Measurements from ENCODE around the gene CNNM1.

CNNM1 gene

DNA sequence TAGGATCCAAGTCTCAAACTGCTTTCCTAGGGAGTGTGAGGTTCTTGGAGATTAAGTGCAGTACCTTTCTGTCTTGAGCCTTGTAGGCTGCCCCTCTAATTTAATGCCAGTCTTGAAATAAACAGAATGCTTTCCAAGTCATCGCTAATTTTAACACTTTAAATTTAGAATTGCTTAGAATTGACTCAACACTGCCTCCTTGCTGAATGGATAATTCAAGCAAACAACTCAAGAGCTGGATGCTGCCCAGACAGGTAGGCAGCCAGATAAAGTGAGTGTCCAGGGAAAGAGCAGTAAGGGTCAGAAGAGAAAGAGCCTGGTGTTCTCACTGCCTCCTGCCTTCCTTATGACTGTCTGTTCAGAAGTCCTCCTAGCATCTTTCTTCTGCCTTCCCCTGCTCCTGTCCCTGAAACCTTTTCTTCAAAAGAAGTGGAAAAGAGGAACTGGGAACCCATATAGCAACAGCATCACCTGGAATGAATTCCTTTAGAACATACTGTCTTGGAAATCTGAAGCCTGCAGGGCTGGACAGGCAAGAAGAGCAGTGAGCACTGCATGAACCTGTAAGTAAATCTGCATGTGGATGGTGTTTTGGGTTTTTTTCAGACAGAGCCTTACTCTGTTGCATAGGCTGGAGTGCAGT lies 104.3 kb downstream of the CNNM1 start:
- no peak overlapping the region for H3K27ac ChIP-seq
- peaks cover 7% of the 10 kb centered on the region; the same call in 1 of the 2 replicates for H4K20me1 ChIP-seq
- H3K36me3 ChIP-seq = peaks cover 8% of the 10 kb centered on the region; the same call in 1 of the 2 replicates
- no peaks in the 10 kb centered on the region for H3K9me3 ChIP-seq
- no peak for TF ChIP-seq Cebpa-rat (IDR thresholded peaks at IDR 0.05)
- H3K4me2 ChIP-seq = no peak overlapping the region
- H3K4me1 ChIP-seq = peaks cover 30% of the 10 kb centered on the region
- H3K9ac ChIP-seq = no peak overlapping the region
- no peak overlapping the region for H3K4me3 ChIP-seq
- no peaks in the 10 kb centered on the region for H3K27me3 ChIP-seq

DNA sequence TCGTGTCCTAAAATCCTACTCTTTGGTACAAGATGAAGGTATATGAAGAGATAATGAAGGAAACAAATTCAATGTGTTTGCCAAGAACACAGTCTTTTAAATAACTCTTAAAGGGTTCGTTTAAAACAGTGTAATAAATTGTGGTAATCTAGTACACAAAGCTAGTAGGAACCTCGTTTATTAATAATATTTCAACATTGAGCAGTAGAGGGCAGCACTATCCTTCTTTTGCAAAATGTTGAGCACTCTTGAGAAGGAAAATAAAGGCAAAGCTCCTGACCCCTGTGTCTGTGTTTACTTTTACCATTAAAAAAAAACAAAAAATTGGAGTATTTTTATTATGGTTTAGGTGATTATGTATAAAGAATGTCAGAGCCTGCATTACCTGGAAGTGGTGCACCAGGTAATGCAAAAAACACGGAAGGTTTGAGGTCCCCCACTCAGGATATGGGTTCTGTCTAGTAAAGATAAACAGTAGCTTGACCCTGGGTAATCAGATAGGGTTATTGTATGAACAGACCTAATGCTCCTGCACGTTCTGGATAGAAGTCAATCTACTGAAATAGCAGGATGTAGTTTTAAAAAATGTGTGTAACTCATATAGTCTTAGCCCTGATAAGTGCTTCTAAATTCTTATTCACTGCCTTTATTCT lies 107.0 kb downstream of the CNNM1 start:
- H3K4me3 ChIP-seq = no peak overlapping the region
- no peak overlapping the region for H3K4me2 ChIP-seq
- H3K27me3 ChIP-seq = no peaks in the 10 kb centered on the region

DNA sequence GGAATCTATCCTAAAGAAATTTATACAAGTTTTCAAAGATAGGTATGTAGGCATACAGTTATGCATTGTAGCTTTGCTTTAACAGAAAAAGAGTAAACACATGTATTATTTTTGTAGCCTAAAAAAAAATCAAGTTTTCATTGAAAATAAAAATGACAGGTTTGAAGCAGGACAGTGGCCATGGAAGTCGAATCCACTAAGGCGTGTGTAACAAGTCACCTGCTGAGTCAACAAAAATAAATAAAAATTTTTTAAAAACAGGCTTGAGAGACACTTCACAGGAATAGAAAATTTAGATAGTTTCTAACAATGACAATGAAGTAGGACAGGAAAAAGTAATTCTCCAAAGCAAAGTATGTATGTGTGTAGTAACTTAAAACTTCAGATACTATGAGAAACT lies 109.7 kb downstream of the CNNM1 start:
- Histone ChIP-seq H3K9me3 (no peaks in the 10 kb centered on the region), H3K27me3 (no peaks in the 10 kb centered on the region), H3K36me3 (peaks cover 3% of the 10 kb centered on the region; the same call in 1 of the 2 replicates), H3K4me3 (no peak overlapping the region), H3K4me2 (no peak overlapping the region), H3K27ac (no peak overlapping the region), H3K9ac (no peak overlapping the region), H4K20me1 (peaks cover 3% of the 10 kb centered on the region; the same call in 1 of the 2 replicates), H3K4me1 (no peaks in the 10 kb centered on the region)
- no peak for TF ChIP-seq Cebpa-rat (IDR thresholded peaks at IDR 0.05)

More for the DNA sequence above, 107.0 kb downstream of the CNNM1 start:
- peaks cover 15% of the 10 kb centered on the region for H3K4me1 ChIP-seq
- H4K20me1 ChIP-seq = peaks cover 7% of the 10 kb centered on the region; the same call in 1 of the 2 replicates
- H3K9me3 ChIP-seq = no peaks in the 10 kb centered on the region
- H3K27ac ChIP-seq = no peak overlapping the region
- peaks cover 8% of the 10 kb centered on the region; the same call in 1 of the 2 replicates for H3K36me3 ChIP-seq
- H3K9ac ChIP-seq = no peak overlapping the region
- TF ChIP-seq Cebpa-rat (IDR thresholded peaks at IDR 0.05) = no peak

DNA sequence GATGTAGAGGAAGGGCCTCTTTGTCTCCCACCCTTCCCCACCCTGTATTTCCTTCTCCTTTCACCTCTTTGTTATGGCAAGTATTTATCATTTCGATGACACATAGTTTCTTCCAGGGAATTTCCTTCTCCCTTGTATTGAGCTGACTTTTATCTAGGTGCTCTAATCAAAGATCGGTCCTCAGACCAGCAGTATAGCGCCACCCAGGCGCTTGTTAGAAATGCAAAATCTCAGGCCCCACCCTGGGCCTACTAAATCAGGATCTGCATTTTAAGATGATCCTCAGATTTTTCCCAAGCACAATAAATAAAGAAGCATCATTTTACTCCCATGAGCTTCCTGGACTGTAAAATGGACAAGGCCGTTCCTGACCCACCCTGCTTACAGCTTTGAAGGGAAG lies 113.2 kb downstream of the CNNM1 start:
- H3K9me3 ChIP-seq = no peaks in the 10 kb centered on the region
- H3K27ac ChIP-seq = no peak overlapping the region
- no peaks in the 10 kb centered on the region for H3K36me3 ChIP-seq
- no peak overlapping the region for H3K4me3 ChIP-seq
- no peaks in the 10 kb centered on the region for H3K4me1 ChIP-seq
- no peaks in the 10 kb centered on the region for H3K27me3 ChIP-seq
- no peak for TF ChIP-seq Cebpa-rat (IDR thresholded peaks at IDR 0.05)
- H3K9ac ChIP-seq = no peak overlapping the region
- no peak overlapping the region for H3K4me2 ChIP-seq
- H4K20me1 ChIP-seq = no peaks in the 10 kb centered on the region

DNA sequence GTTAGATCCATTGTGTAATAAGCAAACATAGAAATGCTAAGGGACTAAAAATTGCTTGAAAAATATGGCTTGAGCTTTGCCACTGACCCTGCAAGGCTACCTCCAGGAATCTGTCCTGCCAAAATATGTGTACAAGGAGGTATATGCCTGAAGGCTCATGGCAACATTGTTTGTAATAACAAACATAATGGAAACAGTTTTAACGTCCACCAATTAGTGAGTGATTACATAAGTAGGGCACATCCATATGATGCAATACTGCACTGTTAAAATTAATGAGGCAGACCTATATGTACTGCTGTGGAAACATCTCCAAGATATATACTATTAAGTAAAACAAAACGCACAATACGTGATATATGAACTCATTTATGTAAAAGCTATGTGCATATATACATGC lies 114.3 kb downstream of the CNNM1 start:
- H3K9ac ChIP-seq = no peak overlapping the region

More for the DNA sequence above, 114.3 kb downstream of the CNNM1 start:
- Histone ChIP-seq H3K4me2 (no peak overlapping the region), H3K9me3 (no peaks in the 10 kb centered on the region), H3K36me3 (no peaks in the 10 kb centered on the region), H4K20me1 (no peaks in the 10 kb centered on the region), H3K4me3 (no peak overlapping the region), H3K27ac (no peak overlapping the region), H3K4me1 (peaks cover 3% of the 10 kb centered on the region; the same call in 1 of the 2 replicates), H3K27me3 (no peaks in the 10 kb centered on the region)
- no peak for TF ChIP-seq Cebpa-rat (IDR thresholded peaks at IDR 0.05)
